Stimulated activated CD4-positive, alpha-beta T cell treated with anti-CD3 and anti-CD28 coated beads, Interleukin-1b, Interleukin-23, amount 100 ng/mL, for 24 hours (primary cell): ENCODE data around the gene ZNF358.

ENCODE experiments used
- DNase-seq, 4 experiments: peaks; one replicate each; pipeline ENCODE4 v3.0.0-alpha.2; 2020; ENCODE audit warnings: low read depth in 4 of 4, low spot score in 1 of 4

ZNF358 gene

GRCh38 chr19:7515645-7516151, at the start of gene ZNF358:
TSS of gene ZNF358 (plus strand) at chr19:7516103. CDS start at chr19:7519243, 3,140 bp downstream.
- DNase-seq, result no peak

- DNase-seq, result no peak
Measured at GRCh38 chr19:7467009-7467989, 48.6 kb upstream of the ZNF358 start.

GRCh38 chr19:7468840-7469239, 47.1 kb upstream of the ZNF358 start:
- no peak for DNase-seq

GRCh38 chr19:7469669-7470285, 46.1 kb upstream of the ZNF358 start:
- DNase-seq, result no peak

GRCh38 chr19:7470540-7471305, 45.2 kb upstream of the ZNF358 start:
- no peak for DNase-seq

GRCh38 chr19:7471696-7472615, 43.9 kb upstream of the ZNF358 start:
- no peak for DNase-seq

GRCh38 chr19:7475665-7476064, 40.2 kb upstream of the ZNF358 start:
- no peak for DNase-seq

GRCh38 chr19:7476241-7476640, 39.7 kb upstream of the ZNF358 start:
- DNase-seq, result no peak

- no peak for DNase-seq
Measured at GRCh38 chr19:7476777-7477494, 39.0 kb upstream of the ZNF358 start.

GRCh38 chr19:7477758-7478157, 38.1 kb upstream of the ZNF358 start:
- DNase-seq, result no peak

- DNase-seq, result no peak
Measured at GRCh38 chr19:7478173-7478842, 37.6 kb upstream of the ZNF358 start.

- DNase-seq, result no peak
Measured at GRCh38 chr19:7478843-7479227, 37.1 kb upstream of the ZNF358 start.

GRCh38 chr19:7480222-7480969, 35.5 kb upstream of the ZNF358 start:
- no peak for DNase-seq

GRCh38 chr19:7480970-7481255, 35.0 kb upstream of the ZNF358 start:
- DNase-seq, result no peak

GRCh38 chr19:7482584-7483439, 33.1 kb upstream of the ZNF358 start:
- DNase-seq, result no peak

- DNase-seq, result no peak
Measured at GRCh38 chr19:7483720-7484201, 32.1 kb upstream of the ZNF358 start.

- no peak for DNase-seq
Measured at GRCh38 chr19:7486923-7487322, 29.0 kb upstream of the ZNF358 start.
